ENCODE results near the gene GPANK1. TPM values are rescaled to one million over a fixed set of nuclear protein-coding genes. Genes with fewer than 3 reads are reported as not detected.

Gene GPANK1
- total and polyA plus RNA-seq, 9 of the 15 experiments (the other 6 are each of a cell fraction or from before 2014, with no cell fraction given): 32.2 to 111 (median 46.3) TPM

DNA sequence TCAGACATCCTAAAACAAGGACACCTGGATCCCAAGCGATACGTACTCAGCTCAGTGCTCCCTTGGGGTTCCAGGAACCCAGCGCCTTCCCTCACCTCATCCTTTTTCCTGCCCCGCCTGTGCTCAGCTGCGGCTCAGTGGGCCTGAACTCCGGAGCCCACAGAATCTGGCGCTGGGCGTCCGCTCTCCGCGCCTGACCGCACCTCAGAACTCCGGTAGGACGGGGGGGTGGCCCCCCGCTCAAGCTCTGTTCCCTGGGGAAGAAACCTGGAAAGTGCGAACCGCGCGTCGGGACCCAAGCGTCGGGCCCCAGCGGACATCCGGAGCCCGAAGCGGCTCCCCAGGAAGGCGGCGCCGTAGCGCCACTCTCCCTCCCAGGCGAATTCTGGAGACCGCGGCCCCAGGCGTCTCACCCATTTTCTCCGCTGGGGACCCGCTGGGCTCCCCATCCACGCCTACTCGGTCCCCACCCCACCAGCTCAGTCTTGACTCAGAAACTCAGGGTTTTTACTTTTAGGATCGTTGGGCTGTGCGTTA lies 16.4 kb upstream of the GPANK1 start (continued):
- TF ChIP-seq, protein P1, sequence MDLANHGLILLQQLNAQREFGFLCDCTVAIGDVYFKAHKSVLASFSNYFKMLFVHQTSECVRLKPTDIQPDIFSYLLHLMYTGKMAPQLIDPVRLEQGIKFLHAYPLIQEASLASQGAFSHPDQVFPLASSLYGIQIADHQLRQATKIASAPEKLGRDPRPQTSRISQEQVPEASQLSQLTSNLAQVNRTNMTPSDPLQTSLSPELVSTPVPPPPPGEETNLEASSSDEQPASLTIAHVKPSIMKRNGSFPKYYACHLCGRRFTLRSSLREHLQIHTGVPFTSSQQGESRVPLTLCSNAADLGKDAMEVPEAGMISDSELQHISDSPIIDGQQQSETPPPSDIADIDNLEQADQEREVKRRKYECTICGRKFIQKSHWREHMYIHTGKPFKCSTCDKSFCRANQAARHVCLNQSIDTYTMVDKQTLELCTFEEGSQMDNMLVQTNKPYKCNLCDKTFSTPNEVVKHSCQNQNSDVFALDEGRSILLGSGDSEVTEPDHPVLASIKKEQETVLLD (IDR thresholded peaks at IDR 0.05): no peak
- TF ChIP-seq MXI1 (IDR thresholded peaks at IDR 0.05; ENCODE audit: low read depth, low read length) (no peak), HDAC1 (IDR thresholded peaks at IDR 0.05) (no peak), NFE2 (IDR thresholded peaks at IDR 0.05; ENCODE audit: low read depth) (no peak), NONO (IDR thresholded peaks at IDR 0.05; ENCODE audit: low read depth in 2 of 2, low read length in 1 of 2) (no peak), NFIC (IDR thresholded peaks at IDR 0.05) (no peak), ZNF217 (CRISPR knock-in tag; IDR thresholded peaks at IDR 0.05) (no peak), KHSRP (IDR thresholded peaks at IDR 0.05) (no peak), ZNF12 (CRISPR knock-in tag; IDR thresholded peaks at IDR 0.05) (no peak), ZFP30 (CRISPR knock-in tag; IDR thresholded peaks at IDR 0.05; ENCODE audit: borderline replicate concordance) (no peak), NFIX (CRISPR knock-in tag; IDR thresholded peaks at IDR 0.05; ENCODE audit: low read depth) (no peak), SRF (CRISPR knock-in tag; IDR thresholded peaks at IDR 0.05) (no peak), ZNF146 (CRISPR knock-in tag; IDR thresholded peaks at IDR 0.05; ENCODE audit: unreplicated experiment) (no peak), KDM2B (CRISPR knock-in tag; IDR thresholded peaks at IDR 0.05) (no peak), TBP (optimal IDR thresholded peaks at IDR 0.05; ENCODE audit: low read depth, low read length) (no peak), STAG1 (CRISPR knock-in tag; IDR thresholded peaks at IDR 0.05; ENCODE audit: borderline replicate concordance) (0 out of 2 replicates have a peak, but pooled peaks have one; percentile 17), OTX1 (CRISPR knock-in tag; IDR thresholded peaks at IDR 0.05) (no peak), CSDE1 (IDR thresholded peaks at IDR 0.05) (no peak), ZNF644 (tag; IDR thresholded peaks at IDR 0.05; ENCODE audit: low read depth) (no peak), ZNF668 (CRISPR knock-in tag; IDR thresholded peaks at IDR 0.05) (no peak), CCNT2 (IDR thresholded peaks at IDR 0.05; ENCODE audit: borderline replicate concordance, extremely low read depth, insufficient read length, low read depth, low read length) (no peak), HMGN3 (IDR thresholded peaks at IDR 0.05; ENCODE audit: borderline replicate concordance, extremely low read depth, insufficient read length, low read depth, low read length) (peak; percentile 26), SRSF7 (optimal IDR thresholded peaks at IDR 0.05; ENCODE audit: low read depth, low read length) (peak; percentile 80)
- TF ChIP-seq, protein P2, sequence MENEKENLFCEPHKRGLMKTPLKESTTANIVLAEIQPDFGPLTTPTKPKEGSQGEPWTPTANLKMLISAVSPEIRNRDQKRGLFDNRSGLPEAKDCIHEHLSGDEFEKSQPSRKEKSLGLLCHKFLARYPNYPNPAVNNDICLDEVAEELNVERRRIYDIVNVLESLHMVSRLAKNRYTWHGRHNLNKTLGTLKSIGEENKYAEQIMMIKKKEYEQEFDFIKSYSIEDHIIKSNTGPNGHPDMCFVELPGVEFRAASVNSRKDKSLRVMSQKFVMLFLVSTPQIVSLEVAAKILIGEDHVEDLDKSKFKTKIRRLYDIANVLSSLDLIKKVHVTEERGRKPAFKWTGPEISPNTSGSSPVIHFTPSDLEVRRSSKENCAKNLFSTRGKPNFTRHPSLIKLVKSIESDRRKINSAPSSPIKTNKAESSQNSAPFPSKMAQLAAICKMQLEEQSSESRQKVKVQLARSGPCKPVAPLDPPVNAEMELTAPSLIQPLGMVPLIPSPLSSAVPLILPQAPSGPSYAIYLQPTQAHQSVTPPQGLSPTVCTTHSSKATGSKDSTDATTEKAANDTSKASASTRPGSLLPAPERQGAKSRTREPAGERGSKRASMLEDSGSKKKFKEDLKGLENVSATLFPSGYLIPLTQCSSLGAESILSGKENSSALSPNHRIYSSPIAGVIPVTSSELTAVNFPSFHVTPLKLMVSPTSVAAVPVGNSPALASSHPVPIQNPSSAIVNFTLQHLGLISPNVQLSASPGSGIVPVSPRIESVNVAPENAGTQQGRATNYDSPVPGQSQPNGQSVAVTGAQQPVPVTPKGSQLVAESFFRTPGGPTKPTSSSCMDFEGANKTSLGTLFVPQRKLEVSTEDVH (IDR thresholded peaks at IDR 0.05; ENCODE audit: low read depth, partially characterized antibody): peak; percentile 7
- TF ChIP-seq, protein P3, sequence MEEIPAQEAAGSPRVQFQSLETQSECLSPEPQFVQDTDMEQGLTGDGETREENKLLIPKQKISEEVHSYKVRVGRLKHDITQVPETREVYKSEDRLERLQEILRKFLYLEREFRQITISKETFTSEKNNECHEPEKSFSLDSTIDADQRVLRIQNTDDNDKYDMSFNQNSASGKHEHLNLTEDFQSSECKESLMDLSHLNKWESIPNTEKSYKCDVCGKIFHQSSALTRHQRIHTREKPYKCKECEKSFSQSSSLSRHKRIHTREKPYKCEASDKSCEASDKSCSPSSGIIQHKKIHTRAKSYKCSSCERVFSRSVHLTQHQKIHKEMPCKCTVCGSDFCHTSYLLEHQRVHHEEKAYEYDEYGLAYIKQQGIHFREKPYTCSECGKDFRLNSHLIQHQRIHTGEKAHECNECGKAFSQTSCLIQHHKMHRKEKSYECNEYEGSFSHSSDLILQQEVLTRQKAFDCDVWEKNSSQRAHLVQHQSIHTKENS (CRISPR knock-in tag; IDR thresholded peaks at IDR 0.05): no peak
